Renal cortex interstitium (tissue), 11 donors: ENCODE results near the gene ZSWIM7. TPM values are rescaled to one million over a fixed set of nuclear protein-coding genes. Genes with fewer than 3 reads are reported as not detected.
"Not testable (repeated sequence)": the region's sequence is repeated elsewhere in the genome, so short reads cannot be mapped to it uniquely, and the experiment has no call there.

Source experiments
- DNase-seq, 11 donors: peaks; one replicate each; pipeline ENCODE4 v3.0.0-alpha.2; 2013; ENCODE audit warnings: low read depth in 9 of 11, low spot score in 4 of 11; ENCODE audit errors: extremely low read depth in 1 of 11
- polyA plus RNA-seq, 3 donors: library from polyadenylated mRNA; unstranded; fragments of 120-200 nt; gene quantifications; one replicate each; pipeline ENCODE4 v1.2.1, GENCODE V29; 2013; ENCODE audit not compliant: insufficient read length in 3 of 3

The ZSWIM7 gene
- polyA plus RNA-seq, 3 donors: 41.2 to 64.2 (median 49.5) TPM

GRCh38 chr17:16007439-16007838 lies 7.9 kb upstream of the ZSWIM7 start:
- no peak for DNase-seq

DNA sequence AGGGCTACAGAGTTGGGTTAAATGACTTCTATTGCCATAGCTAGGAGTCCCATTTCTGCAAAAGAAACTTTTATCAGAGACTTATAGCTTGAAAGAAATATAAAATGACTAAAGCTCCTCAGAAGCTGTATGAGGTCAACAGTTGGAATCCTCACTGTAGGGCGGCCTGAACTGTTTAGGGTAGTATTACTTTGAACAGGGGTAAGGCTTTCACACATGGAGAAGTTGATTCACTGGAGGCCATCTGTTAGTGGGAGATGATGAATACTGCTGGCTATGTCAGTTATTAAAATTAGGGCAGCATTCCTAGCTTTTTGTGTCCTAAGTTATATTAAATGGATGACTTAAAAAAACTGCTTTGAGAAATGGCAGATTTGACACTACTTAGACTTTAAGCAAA lies 6.1 kb upstream of the ZSWIM7 start:
- no peak for DNase-seq

DNA sequence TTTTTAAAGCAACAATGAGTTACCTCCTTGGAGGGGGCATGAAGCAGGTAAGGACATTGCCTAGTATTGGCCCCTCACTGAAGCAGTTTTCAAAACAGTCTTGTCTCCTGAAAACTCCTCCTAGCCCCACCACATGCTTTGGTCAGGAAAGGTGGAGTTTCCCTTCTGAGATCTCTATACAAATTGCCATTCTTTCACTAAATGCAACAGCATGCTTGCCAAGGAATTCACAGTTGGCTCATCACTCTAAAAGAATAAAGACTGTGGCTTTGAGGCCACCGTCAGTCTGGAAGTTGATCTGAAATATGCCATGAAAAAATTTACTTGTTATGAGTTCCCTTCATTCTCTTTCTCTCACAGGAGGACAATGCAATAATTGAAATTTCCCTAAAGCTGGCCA lies 4.3 kb upstream of the ZSWIM7 start:
- DNase-seq: no peak

- no peak for DNase-seq
Measured at GRCh38 chr17:16002708-16003260, 3.3 kb upstream of the ZSWIM7 start.

DNA sequence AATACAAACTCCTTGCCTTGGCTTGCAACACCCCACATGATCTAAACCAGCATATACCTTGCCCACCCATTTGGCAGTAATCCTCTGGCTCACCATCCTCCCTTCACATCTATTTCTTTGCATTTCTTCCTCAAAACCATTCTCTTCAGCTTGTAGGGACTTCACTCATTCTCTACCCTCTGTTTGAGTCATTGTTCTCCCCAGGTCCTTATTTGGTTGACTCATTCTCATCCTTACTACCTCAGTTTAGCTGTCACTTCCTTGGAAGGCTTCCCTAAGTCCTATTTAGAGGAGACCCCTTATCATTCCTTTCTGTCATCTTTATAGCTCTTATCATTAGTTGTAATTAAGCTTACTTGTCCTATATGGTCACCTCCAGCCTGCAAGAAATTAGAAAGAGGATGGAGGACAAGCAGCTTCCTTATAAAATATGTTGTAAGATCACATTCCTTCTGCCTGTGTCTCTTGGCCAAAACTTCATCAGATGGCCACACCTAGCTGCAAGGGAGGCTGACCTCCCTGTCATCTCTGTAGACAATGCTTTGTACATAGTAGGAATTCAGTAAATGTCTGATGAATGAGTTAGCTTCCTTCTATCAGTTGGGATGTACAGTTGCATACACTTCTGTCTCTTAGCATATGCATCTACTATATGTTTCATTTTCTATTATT lies 1.9 kb upstream of the ZSWIM7 start:
- DNase-seq: no peak

DNA sequence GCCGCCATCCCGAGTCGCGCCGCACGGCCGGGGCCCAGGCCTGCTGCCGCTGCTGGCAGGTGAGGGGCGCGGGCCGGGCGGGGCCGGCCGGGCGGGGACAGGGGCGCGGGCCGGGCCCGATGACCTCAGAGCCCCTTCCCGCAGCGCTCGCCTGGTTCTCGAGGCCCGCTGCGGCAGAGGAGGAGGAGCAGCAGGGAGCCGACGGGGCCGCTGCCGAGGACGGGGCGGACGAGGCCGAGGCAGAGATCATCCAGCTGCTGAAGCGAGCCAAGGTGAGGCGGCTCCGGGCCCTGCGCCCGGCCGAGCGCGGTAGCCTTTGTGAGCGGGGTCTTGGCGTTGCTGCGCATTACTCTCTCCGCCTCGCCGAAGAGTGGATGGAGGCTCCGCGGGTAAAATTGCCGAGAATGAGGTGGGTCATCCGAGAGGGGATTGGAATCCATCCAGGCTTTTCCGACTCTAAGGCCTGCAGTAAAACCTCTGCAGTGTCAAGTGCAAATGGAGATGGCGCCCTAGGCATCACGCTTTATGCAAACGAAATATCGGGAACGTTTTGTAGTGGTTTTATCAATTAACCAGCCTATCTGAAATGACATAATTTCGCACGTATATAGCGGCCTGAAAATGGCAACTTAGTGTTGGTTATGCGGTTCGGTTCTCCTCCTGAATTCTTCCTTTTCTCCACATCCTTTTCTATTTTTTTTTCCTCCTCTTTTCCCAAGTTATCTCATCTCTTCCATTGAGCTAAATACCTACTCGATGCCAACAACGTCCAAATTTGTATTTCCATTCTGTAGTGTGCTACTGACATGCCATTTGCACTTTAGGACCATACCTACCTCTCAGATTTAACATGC lies 697 bp upstream of the ZSWIM7 start:
- peak in 7 of 11 donors; percentile 7 to 45 (median 28) for DNase-seq

GRCh38 chr17:15998031-15998562 lies 1.4 kb downstream of the ZSWIM7 start:
- DNase-seq: no peak

DNA sequence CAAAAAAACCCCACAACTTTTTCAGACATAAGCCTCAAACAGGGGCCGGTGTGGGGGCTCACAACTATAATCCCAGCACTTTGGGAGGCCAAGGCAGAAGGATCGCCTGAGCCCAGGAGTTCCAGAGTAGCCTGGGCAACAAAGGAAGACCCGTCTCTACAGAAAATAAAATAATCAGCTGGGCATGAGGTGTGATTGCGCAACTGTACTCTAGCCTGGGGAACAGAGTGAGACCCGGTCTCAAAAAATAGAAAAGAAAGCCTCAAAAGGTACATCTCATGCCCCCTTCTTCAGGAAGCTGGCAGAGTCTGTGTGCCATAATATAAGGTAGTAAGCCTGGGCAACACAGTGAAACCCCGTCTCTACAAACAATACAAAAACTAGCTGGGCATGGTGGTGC lies 3.2 kb downstream of the ZSWIM7 start:
- DNase-seq: no peak

DNA sequence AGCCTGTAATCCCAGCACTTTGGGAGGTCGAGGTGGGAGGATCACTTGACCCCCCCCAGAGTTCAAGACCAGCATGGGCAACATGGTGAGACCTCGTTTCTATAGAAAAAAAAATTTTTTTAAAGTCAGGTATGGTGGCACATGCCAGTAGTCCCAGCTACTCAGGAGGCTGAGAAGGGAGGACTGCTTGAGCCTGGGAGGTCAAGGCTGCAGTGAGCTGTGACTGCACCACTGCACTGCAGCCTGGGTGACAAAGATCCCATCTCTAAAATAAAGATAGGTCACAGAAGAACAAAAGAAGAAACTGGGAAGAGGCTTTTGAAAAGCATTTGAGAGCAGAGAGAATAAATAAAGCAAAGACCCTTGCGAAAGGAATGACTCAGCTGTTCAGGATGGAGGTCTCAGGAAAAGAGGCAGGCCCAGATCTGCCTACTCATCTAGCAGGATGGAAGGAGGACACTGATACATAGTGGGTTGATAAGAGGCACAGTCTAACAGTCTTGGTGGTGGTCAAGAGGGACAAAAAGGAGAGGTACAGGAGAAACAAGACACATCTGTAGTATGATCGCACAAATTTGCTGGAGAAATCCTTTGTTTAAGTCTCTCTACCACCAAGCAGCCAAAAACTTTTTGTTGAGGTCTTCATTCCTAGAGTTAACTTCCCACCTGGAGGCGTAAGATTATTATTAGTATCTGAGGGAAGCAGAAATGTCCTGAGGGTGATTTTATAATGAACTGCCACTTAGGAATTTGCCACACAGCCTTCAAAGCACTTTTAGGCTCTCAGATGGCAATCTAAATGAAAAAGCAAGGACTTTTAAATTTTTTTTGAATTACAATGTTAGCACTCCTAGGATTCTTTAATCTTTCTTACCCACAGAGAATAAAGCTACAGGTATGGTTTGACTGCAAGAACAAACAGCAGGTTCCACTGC lies 17.6 kb downstream of the ZSWIM7 start:
- DNase-seq: no peak

GRCh38 chr17:15981208-15981607 lies 18.3 kb downstream of the ZSWIM7 start:
- DNase-seq: no peak

DNA sequence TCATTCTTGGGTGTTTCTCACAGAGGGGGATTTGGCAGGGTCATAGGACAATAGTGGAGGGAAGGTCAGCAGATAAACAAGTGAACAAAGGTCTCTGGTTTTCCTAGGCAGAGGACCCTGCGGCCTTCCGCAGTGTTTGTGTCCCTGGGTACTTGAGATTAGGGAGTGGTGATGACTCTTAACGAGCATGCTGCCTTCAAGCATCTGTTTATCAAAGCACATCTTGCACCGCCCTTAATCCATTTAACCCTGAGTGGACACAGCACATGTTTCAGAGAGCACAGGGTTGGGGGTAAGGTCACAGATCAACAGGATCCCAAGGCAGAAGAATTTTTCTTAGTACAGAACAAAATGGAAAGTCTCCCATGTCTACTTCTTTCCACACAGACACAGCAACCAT lies 20.5 kb downstream of the ZSWIM7 start:
- DNase-seq: not testable (repeated sequence)

DNA sequence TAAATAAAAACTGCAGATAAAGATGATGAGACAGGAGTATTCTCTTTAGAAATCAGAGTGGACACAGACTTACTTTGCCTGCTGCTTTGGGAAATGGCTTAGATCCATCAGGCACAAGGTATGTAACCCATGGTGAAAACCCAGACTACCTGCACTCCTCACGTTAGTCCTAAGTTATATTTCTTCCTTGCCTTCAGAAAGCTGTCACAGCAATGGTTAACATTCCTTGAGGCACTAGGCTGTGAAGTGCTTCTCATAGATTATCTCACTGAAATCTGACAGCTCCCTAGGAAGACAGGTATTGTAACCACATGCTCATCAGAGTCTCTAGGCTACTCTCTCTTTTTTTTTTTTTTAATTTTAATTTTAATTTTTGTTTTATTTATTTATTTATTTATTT lies 20.9 kb downstream of the ZSWIM7 start:
- no peak for DNase-seq

GRCh38 chr17:15977894-15978293 lies 21.6 kb downstream of the ZSWIM7 start:
- DNase-seq: no peak

GRCh38 chr17:15973834-15974233 lies 25.7 kb downstream of the ZSWIM7 start:
- DNase-seq: no peak

DNA sequence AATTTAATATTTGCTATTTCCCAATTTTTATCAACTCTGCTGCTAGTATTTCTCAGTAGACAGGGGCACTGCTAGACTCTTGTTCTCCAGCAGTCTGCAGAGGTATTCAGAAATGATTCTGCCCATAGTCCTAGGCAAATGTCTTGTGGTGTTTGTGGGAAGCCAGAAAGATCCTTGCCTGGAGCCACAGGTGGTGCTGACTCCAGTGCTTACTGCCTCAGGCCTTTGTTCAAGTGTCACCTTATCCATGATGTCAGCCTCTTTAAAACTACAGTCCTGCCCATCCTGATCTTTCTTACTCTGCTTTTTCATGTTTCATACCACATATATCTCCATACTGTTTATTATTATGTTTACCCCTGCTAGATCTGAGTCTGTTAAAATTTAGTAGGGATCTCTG lies 26.5 kb downstream of the ZSWIM7 start:
- no peak for DNase-seq

GRCh38 chr17:15972497-15972951 lies 27.0 kb downstream of the ZSWIM7 start:
- no peak for DNase-seq

- DNase-seq: no peak
Measured at GRCh38 chr17:15971882-15972281, 27.6 kb downstream of the ZSWIM7 start.

DNA sequence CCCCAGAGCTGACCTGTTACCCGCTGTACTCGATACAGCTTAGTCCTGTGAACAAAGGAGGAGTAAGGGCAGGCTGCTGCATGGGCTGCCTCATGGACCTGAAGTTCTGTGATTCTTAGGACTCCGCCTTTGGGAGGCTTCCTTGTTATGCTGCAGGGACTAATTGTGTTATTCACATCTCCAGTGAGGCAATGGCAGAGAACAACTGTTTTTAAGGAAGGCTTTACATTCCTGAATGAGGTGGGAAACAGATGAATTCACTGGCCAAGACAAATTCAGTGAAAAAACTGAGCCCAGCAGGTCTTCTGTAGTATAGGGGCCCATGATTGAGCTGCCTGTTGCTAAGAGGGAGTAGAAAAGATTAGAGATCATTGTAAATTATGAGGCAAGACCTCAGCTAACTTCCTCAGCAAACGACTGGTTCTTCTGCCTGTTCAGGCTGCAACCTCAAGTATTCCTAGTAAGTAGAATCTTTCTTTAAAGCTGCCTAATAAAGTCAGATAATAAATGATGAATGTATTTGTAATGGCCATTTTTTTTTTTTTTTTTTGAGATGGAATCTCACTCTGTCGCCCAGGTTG lies 28.3 kb downstream of the ZSWIM7 start:
- no peak for DNase-seq

DNA sequence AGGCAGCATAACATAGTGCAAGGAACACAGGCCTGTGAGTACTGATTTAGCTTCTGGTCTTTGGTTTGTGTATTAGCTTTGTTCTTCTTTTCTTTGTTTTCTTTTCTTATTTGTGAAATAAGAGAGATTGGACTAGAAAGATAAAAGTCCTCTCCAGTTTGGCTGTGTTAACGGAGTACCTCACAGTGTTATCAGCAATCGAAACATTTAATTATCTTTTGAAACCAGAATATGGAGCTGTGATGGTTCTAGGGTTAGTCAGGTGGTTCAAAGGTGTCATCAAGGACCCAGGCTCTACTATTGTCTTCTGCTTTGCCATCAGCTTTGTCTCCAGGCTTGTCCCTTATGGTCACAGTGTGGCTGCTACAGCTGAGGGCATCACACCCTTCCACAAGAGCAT lies 29.0 kb downstream of the ZSWIM7 start:
- no peak for DNase-seq
